Type B pancreatic cell (in vitro differentiated cells): ENCODE results near the gene FHL3. TPM values are rescaled to one million over a fixed set of nuclear protein-coding genes. Genes with fewer than 3 reads are reported as not detected.

Source experiments
- DNase-seq: peaks from one replicate; pipeline ENCODE4 v3.0.0; 2021; ENCODE audit warnings: mixed read lengths; ENCODE audit not compliant: unreplicated experiment; ENCODE audit errors: extremely low spot score
- H3K27ac Mint-ChIP-seq: 2 replicates; pipeline ENCODE4 v1.8.0; 2021; ENCODE audit warnings: mild to moderate bottlenecking, mixed read lengths
- H3K27me3 Mint-ChIP-seq: 2 replicates; pipeline ENCODE4 v1.8.0; 2021; ENCODE audit warnings: mixed read lengths
- H3K36me3 Mint-ChIP-seq: 2 replicates; pipeline ENCODE4 v1.8.0; 2021; ENCODE audit warnings: mixed read lengths
- H3K4me1 Mint-ChIP-seq: one replicate; pipeline ENCODE4 v1.8.0; 2021; ENCODE audit warnings: mixed read lengths; ENCODE audit not compliant: unreplicated experiment
- H3K4me3 Mint-ChIP-seq: 2 replicates; pipeline ENCODE4 v1.8.0; 2021; ENCODE audit warnings: mild to moderate bottlenecking, mixed read lengths
- H3K9me3 Mint-ChIP-seq: 2 replicates; pipeline ENCODE4 v1.8.0; 2021; ENCODE audit warnings: mixed read lengths
- total RNA-seq: library from RNA; stranded (reverse); gene quantifications from 2 replicates; pipeline ENCODE4 v1.2.1, GENCODE V29; 2021; ENCODE audit warnings: low replicate concordance
- TF ChIP-seq, protein P1 (sequence below): fragments of 200-600 bp; sonication (generic); conservative IDR thresholded peaks from 2 replicates; pipeline ENCODE4 v1.5.0; 2021; ENCODE audit warnings: antibody characterized with exemption, mild to moderate bottlenecking

The FHL3 gene
- total RNA-seq, 1 donor from 2014 or later = 25.1 TPM

DNA sequence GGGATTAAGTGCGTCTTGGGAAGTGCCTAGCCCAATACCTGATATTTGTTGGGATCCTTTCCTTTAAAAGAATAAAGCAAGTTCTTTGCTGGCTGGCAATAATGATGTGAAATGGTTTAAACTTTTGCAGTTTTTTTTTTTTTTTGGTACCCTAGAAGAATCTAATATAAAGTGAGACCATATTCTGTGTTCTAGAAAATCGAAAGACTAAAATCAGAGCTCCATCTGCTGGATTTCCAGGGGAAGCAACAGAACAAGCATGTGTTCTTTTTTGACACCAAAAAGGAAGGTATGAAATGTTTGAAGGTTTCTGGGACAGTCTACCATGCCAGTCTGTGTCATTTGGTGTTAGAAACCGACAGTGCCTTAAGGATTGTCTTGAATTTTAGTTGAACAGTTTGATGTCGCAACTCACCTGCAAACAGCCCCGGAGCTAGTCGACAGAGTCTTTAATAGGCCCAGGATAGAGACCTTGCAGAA is 13.6 kb upstream of the FHL3 start:
- no peak overlapping the region for H3K27ac Mint-ChIP-seq
- peaks cover 14% of the 10 kb centered on the region for H3K36me3 Mint-ChIP-seq
- no peaks in the 10 kb centered on the region for H3K27me3 Mint-ChIP-seq
- H3K4me3 Mint-ChIP-seq = no peak overlapping the region
- H3K4me1 Mint-ChIP-seq = peaks cover 9% of the 10 kb centered on the region
- no peaks in the 10 kb centered on the region for H3K9me3 Mint-ChIP-seq
- DNase-seq = no peak
- TF ChIP-seq, protein P1, sequence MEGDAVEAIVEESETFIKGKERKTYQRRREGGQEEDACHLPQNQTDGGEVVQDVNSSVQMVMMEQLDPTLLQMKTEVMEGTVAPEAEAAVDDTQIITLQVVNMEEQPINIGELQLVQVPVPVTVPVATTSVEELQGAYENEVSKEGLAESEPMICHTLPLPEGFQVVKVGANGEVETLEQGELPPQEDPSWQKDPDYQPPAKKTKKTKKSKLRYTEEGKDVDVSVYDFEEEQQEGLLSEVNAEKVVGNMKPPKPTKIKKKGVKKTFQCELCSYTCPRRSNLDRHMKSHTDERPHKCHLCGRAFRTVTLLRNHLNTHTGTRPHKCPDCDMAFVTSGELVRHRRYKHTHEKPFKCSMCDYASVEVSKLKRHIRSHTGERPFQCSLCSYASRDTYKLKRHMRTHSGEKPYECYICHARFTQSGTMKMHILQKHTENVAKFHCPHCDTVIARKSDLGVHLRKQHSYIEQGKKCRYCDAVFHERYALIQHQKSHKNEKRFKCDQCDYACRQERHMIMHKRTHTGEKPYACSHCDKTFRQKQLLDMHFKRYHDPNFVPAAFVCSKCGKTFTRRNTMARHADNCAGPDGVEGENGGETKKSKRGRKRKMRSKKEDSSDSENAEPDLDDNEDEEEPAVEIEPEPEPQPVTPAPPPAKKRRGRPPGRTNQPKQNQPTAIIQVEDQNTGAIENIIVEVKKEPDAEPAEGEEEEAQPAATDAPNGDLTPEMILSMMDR = peak; percentile 74

DNA sequence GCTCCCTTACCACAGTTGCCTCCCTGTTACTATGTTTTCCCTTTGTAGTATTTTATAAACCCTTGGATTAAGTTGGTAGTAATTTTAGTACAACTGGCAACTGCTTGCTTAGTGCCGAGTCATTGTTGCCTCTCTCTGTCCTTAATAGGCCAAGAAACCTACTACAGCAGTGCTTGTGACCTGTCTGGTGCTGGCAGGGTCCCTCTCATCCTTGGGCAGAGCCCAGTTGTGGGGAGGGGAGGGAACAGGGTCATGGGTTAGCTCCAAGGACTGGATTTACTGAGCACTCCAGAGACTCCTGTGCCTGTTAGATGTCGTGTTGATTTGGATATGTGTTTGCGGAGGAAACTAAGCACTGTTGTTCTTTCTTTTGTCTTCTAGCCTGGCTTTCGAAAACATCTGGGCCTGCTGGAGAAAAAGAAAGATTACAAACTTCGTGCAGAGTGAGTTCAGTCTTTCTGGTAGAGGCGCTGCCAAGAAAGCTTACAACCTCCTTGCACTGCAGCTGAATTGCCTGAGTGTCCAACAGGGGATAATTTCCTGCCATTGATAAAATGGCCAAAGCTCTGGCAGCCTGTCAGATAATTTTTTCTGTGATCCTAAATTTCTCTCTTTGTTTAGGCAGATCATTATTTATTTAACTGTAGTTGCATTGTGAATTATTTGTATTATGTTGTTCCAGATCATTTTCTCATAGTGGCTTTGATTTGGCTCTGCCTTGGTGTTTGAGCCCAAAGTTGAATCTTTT is 10.8 kb upstream of the FHL3 start:
- peaks cover 2% of the 10 kb centered on the region for H3K27me3 Mint-ChIP-seq
- H3K4me3 Mint-ChIP-seq = peak overlapping the region; percentile 37
- H3K27ac Mint-ChIP-seq = no peak overlapping the region
- H3K36me3 Mint-ChIP-seq = peaks cover 5% of the 10 kb centered on the region
- H3K4me1 Mint-ChIP-seq = peaks cover 26% of the 10 kb centered on the region
- no peak for DNase-seq
- TF ChIP-seq, protein P1 = no peak
- no peaks in the 10 kb centered on the region for H3K9me3 Mint-ChIP-seq

DNA sequence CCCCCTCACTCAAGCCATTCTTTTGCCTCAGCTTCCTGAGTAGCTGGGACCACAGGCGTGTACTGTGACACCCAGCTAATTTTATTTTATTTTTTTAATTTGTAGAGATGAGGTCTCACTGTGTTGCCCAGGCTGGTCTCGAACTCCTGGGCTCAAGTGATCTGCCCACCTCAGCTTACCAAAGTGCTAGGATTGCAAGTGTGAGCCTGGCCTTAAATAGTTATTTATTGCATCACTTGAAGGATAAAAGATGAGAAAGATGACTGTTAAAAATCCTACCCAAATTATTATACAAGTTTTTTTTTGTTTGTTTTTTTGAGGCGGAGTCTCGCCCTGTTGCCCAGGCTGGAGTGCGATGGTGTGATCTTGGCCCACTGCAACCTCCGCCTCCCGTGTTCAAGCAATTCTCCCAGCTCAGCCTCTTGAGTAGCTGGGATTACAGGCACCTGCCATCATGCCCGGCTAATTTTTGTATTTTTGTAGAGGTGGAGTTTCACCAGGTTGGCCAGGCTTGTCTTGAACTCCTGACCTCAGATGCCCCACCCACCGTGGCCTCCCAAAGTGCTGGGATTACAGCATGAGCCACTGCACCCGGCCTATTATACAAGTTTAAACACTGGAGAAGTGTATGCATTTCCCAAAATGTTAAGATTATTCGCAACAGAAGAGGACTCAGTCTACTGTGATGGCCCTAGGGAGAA is 9.6 kb upstream of the FHL3 start:
- Mint-ChIP-seq H3K9me3 (no peaks in the 10 kb centered on the region), H3K36me3 (no peaks in the 10 kb centered on the region), H3K27ac (no peak overlapping the region), H3K4me1 (peaks cover 27% of the 10 kb centered on the region), H3K27me3 (peaks cover 2% of the 10 kb centered on the region), H3K4me3 (no peak overlapping the region)
- DNase-seq = no peak
- TF ChIP-seq, protein P1 = no peak

DNA sequence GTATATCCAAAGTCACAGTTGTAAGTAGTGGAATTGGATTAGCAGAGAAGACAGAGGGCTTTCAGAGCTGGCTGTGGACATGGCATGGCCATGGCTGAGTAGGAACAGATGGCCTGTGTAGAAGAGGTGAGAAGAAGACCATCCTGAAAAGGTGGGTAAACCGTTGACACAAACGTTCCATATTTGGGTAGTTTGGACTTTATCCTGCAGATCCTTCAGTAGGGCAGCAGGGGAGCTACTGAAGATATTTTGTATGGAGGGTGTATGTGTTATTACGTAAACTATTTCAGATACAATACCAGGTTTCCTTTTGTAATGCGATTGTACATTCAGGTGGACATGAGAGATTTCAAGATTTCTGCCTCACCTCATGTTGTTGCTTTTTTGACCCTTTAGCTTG is 8.9 kb upstream of the FHL3 start:
- TF ChIP-seq, protein P1 = no peak
- peaks cover 2% of the 10 kb centered on the region for H3K27me3 Mint-ChIP-seq
- no peaks in the 10 kb centered on the region for H3K36me3 Mint-ChIP-seq
- H3K9me3 Mint-ChIP-seq = no peaks in the 10 kb centered on the region
- H3K4me3 Mint-ChIP-seq = peak overlapping the region; percentile 97
- DNase-seq = no peak
- H3K4me1 Mint-ChIP-seq = peaks cover 27% of the 10 kb centered on the region
- peak overlapping the region; percentile 36 for H3K27ac Mint-ChIP-seq

DNA sequence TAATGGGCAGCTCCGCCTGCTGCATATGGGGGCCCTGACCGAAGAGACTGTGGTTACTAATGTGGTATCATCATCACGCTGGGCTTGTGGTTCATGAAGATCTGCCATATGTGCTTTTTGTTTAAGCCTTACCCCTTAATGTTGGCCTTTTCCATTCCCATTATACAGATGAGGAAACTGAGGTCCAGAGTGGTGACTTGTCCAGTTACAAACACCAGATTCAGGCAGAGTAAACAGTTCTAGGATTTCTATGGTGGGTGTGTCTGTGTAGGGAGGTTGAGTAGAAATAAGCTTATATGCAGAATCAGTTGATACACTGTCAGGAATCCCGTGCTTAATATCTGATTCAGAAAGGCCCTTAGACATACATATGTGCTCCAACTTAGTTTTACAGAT is 7.9 kb upstream of the FHL3 start:
- H3K36me3 Mint-ChIP-seq = no peaks in the 10 kb centered on the region
- peak overlapping the region; percentile 98 for H3K27ac Mint-ChIP-seq
- H3K4me3 Mint-ChIP-seq = peak overlapping the region; percentile 97
- DNase-seq = no peak
- TF ChIP-seq, protein P1 = no peak
- no peaks in the 10 kb centered on the region for H3K9me3 Mint-ChIP-seq
- H3K27me3 Mint-ChIP-seq = peaks cover 2% of the 10 kb centered on the region
- peaks cover 27% of the 10 kb centered on the region for H3K4me1 Mint-ChIP-seq
